COLO668 (cell line): ENCODE results near the gene TPST2.
"Not testable (repeated sequence)": the region's sequence is repeated elsewhere in the genome, so short reads cannot be mapped to it uniquely, and the experiment has no call there.

Experiments used
- DNase-seq: peaks from one replicate; lab custom pipeline; 2025; ENCODE audit not compliant: unreplicated experiment; lab: John Stamatoyannopoulos, UW

The TPST2 gene

GRCh38 chr22:26589845-26590736, at the start of gene TPST2:
TPST2 (minus strand) TSS chr22:26590132; CDS start chr22:26541630, 48,502 bp downstream.
- peak; percentile 84 for DNase-seq

DNA sequence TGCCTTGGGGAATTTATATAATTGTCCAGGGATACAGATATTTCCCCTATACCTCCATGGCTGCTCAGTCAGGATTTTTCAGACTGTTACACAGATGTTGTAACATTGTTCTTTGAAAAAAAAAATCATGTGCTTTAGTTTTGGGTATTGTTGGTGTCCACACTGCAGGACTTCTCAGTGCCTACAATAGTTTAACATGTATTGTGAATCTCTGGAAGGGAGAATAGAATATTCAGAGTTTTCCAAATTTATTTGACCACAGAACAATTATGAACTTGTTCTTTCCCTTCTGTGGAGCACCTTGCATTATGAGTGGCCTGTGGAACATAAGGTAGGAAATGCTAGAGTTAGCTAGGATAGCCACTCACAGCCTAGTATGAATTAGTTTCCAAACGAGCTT, 46.4 kb upstream of the TPST2 start:
- no peak for DNase-seq

- DNase-seq, result no peak
These were observed 45.2 kb upstream of the TPST2 start for GRCh38 chr22:26635117-26635516.

DNA sequence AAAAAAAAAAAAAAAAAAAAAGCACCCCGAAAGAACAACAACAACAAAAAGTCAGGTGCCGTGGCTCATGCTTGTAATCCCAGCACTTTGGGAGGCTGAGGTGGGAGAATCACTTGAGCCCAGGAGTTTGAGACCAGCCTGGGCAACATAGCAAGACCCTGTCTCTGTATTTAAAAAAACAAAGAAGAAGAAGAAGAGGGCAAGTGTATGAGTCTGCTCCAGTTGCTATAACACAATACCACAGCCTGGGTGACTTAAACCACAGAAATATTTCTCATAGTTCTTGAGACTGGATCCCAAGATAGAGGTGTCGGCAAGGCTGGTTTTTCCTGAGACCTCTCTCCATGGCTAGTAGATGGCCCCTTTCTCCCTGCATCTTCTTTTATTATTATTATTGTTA, 44.3 kb upstream of the TPST2 start:
- no peak for DNase-seq

DNA sequence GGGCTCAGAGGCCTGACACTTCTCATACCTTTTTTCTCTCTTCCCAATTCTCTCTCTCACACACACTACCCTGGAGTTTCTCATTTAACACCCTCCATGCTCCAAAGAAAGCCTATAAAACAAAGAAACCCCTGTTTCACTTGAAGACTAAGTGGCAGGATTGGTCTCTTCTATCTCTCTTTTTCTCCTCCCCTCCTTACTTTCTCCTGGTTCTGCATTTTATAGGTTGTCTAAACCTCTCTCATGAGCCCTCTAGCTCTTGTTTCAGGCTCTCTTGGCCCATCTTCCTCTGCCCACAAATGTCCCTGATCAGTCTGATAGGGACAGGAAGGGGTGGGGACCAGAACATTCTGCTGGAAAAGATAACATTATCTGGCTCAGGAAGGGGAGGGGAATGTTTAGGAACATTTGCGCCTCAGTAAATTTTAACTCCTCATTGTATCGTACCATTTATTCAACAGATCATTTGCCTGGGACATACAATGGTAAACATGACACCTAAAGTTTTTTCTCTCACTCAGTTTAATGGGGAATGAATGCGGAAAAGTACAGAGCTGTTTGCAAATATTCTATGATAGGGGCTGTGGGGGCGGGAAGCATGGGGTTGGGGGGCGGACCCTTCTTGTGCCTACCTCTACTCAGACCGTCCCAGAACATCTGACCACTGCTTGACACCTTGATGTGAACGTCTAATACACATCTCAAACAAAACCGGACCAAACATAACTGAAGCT, 42.7 kb upstream of the TPST2 start:
- no peak for DNase-seq

DNA sequence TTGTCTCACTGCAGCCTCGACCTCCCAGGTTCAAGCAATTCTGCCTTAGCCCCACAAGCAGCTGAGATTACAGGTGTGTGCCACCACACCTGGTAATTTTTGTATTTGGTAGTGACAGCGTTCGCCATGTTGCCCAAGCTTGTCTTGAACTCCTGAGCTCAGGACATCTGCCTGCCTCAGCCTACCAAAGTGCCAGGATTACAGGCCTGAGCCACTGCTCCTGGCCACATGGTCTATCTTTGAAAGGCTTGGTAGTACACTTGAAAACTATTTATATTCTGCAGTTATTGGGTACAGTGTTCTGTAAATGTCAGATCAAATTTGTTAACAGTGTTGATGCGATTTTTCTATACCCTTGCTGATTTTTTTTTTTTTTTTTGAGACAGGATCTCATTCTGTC, 41.4 kb upstream of the TPST2 start:
- DNase-seq, result no peak

DNA sequence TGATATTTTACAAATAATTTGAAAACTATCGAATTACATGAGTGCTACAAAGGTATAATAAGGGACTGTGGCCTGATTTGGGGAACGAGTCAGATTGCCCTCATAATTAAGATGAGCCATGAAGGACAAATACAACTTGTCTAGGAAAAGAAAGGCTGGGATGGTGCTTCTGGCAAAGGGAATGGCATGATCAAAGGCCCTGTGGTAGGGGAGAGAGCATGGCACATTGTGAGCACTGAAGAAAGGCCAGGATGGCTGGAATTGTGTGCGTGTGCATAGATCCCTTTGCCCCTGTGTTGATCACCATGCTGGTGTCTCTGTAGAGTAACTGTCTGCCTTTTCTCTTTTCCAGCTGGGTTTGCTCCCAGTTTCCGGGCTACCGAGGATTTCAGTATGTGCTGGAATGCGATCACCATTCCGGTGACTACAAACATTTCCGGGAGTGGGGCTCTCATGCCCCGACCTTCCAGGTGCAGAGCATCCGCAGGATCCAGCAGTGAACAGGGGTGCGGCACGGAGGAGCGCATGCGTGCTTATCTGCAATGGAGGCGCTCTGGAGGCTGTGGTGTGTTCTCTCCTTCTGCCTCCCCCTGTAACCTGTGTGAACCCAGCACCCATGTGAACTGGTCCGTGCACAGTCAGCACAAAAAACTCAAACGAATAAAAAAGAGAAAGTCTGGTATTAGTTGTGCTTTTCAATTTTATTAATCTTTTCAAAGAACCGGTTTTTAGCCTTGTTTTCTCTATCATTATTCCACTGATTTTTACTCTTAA, 40.2 kb upstream of the TPST2 start:
- DNase-seq, result no peak

DNA sequence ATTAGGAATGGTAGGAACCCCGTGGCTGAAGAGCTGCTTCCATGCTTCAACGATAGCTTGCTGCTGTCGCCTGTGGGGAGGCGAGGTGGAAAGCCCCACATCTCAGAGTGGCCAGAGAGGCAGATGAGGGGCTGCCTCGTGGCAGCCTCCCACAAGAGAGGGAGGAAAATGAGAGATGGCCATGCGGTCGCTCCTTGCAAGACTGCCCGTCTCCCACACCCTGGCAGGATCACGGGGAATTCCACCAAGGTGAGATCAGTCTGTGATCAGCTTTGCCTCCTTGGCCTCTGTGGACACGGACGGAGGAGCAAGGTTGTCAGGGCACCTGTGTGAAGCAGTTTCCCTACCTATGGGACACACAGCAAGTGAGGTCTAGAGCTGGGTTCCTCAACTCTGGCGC, 34.9 kb upstream of the TPST2 start:
- DNase-seq, result no peak

- DNase-seq, result no peak
These were observed 34.1 kb upstream of the TPST2 start for GRCh38 chr22:26623984-26624383.

GRCh38 chr22:26621663-26622062, 31.7 kb upstream of the TPST2 start, which contains the start of gene CRYBA4:
CRYBA4 (plus strand) TSS chr22:26621963; CDS start chr22:26622597, 634 bp downstream.
- no peak for DNase-seq

- no peak for DNase-seq
These were observed 30.3 kb upstream of the TPST2 start for GRCh38 chr22:26620197-26620596.

DNA sequence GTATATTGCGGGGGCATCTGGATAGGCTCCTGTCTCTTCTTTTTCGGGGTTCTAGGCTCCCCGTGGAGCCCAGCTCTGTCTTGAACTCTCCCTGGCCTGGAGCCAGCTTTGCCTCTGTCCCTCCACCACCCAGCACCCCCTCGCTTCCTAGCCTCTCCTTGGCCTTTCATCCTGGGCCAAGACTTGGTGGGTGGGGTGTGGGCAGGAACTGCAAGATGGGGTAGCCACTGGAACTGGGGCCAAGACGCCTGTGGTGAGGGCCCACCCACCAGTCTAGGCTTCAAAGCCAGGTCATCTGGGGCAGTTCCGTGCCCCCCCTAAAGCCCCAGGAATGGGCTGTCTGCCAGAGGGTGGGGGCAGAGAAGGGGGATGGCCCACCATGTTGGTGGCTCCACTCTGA, 29.6 kb upstream of the TPST2 start:
- no peak for DNase-seq

DNA sequence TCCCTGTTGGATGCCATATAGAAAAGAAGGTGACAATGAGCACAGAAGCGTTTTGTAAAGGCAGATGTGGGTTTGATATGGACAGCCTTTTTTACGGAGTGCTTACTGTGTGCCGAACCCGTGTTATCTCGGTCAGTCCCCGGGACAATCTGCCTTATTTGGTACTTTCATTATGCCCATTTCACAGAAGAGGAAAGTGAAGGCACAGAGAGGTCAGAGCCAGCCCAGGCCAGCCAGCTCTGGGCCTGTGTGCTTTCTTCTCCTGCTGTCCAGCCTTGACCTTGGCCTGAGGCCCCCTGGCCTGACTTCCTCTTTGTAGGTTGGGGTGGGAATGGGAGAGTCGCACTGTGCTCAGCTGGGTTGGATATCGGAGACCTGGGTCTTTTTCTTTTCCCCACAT, 28.5 kb upstream of the TPST2 start:
- DNase-seq, result no peak

GRCh38 chr22:26617271-26618199, 27.6 kb upstream of the TPST2 start, which contains the start of gene CRYBB1:
CRYBB1 (minus strand) TSS chr22:26618027; CDS start chr22:26616319, 1,708 bp downstream.
- DNase-seq, result no peak

GRCh38 chr22:26616650-26617049, 26.7 kb upstream of the TPST2 start:
- DNase-seq, result no peak

GRCh38 chr22:26615830-26616435, 26.0 kb upstream of the TPST2 start:
- no peak for DNase-seq

DNA sequence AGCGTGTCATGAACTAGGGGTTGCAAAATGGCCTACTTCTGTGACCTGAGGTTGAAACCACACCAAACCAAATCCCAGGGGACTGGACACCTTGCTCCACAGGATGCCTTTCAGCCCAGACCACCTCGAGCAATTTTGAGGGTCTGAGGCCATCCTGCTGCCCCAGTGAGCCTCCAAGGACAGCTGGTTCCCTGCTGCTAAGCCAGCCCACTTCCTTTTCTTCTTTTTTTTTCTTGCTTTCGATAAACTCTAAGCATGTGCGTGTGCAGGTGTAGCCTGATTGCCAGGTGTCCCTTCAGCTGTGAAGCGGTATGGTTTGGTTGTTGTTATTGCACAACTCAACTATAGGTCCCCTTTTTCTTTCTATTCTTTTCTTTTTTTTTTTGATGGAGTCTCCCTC, 25.2 kb upstream of the TPST2 start:
- DNase-seq, result no peak

DNA sequence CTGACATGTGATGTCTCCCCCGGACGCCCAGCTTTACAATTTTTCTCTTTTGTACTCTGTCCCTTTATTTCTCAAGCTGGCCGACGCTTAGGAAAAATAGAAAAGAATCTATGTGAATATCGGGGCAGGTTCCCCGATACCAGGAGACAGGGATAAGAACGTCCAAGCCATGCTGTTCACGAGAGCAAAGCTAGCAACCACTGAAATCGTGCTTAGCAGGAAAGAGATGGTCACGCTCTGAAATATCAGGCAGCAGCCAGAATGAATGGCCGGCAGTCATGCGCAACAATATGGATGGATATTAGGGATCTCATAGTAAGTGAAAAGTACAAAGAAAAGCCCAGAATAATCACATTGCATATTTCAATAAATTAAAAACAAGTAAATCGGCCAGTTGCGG, 24.4 kb upstream of the TPST2 start:
- DNase-seq, result no peak

DNA sequence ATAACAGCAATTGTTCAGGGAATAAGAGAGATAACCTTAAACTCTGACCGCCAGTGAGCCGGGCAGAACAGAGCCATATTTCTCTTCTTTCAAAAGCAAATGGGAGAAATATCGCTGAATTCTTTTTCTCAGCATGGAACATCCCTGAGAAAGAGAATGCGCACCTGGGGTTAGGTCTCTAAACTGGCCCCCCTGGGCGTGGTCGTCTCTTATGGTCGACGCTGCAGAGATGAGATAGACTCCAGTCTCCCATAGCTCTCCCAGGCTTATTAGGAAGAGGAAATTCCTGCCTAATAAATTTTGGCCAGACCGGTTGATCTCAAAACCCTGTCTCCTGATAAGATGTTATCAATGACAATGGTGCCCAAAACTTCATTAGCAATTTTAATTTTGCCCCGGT, 23.8 kb upstream of the TPST2 start:
- DNase-seq, result not testable (repeated sequence)

DNA sequence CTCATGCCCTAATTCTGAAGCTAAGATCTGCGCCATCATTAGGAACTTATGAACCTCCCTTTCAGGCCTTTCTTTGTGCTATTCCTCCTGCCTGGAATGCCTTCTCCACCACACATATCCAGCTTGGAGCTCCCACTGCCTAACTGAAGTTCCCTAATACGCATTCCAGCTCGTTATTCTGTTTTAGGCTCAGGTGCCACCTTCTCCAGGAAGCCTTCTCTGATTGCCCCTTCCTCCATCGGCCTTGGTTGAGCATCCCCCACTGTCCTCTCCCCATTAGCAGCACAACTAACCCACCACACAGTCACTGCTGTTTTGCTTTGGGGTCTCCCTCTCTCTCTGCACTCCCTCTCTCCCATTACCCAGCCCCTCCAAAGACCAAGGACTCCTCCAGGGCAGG, 22.7 kb upstream of the TPST2 start:
- no peak for DNase-seq
